ENCODE data around the gene SNX15.

DNA sequence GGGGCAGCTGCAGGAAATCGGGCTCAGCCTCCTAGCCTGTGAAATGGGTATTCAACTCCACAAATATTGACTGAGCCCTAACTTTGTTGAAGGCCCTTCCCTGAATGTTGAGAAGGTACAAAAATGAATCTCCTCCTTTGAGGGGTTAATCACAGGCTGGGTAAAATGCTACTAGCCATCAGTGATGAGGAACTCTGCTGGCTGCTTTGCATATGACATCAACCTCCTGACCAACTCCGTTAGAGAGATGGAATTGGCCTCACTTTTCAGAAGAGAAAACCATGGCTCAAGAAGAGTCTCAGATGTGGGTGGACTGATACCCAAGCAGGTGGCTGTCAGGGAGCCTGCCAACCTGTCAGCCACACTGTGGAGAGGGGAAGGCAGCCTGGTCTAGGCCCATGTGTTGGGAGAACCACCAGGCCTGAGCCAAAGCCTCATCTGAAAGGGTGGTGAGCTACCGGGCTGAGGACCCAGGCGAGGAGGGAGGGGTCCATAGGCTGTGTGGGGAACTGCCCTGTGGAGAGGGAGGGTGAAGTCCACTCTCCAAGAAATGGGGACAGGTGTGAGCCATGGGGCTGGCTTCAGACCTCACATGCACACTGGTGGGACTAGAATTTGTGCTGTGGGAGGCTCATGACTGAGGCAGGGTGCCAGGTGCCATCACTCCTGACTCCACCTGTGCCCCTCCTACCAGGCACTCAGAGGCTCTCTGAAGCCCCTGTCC is 44.8 kb downstream of the SNX15 start:
- TF ChIP-seq, protein P1, sequence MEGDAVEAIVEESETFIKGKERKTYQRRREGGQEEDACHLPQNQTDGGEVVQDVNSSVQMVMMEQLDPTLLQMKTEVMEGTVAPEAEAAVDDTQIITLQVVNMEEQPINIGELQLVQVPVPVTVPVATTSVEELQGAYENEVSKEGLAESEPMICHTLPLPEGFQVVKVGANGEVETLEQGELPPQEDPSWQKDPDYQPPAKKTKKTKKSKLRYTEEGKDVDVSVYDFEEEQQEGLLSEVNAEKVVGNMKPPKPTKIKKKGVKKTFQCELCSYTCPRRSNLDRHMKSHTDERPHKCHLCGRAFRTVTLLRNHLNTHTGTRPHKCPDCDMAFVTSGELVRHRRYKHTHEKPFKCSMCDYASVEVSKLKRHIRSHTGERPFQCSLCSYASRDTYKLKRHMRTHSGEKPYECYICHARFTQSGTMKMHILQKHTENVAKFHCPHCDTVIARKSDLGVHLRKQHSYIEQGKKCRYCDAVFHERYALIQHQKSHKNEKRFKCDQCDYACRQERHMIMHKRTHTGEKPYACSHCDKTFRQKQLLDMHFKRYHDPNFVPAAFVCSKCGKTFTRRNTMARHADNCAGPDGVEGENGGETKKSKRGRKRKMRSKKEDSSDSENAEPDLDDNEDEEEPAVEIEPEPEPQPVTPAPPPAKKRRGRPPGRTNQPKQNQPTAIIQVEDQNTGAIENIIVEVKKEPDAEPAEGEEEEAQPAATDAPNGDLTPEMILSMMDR (IDR thresholded peaks at IDR 0.05) = no peak
- no peak for TF ChIP-seq POLR2A (IDR thresholded peaks at IDR 0.05)
